Thymus (tissue), 11 donors: ENCODE results near the gene REST. TPM values are rescaled to one million over a fixed set of nuclear protein-coding genes. Genes with fewer than 3 reads are reported as not detected.
"Not testable (repeated sequence)": the region's sequence is repeated elsewhere in the genome, so short reads cannot be mapped to it uniquely, and the experiment has no call there.

ENCODE experiments used
- DNase-seq, 9 donors: peaks; one replicate each; pipeline ENCODE4 v3.0.0-alpha.2; 2013; ENCODE audit warnings: low spot score in 9 of 9, low read depth in 6 of 9, missing footprints in 1 of 9
- H3K27ac ChIP-seq, 2 donors: one replicate each; pipeline ENCODE4 v1.5.1; 2013; ENCODE audit warnings: control low read depth in 1 of 2, low read depth in 1 of 2, low read length in 1 of 2, mild to moderate bottlenecking in 1 of 2, moderate library complexity in 1 of 2
- H3K27me3 ChIP-seq, 2 donors: one replicate each; pipeline ENCODE4 v1.5.1; 2013; ENCODE audit warnings: low read length in 1 of 2; ENCODE audit not compliant: control insufficient read depth in 2 of 2, insufficient read depth in 1 of 2
- H3K36me3 ChIP-seq, 2 donors: one replicate each; pipeline ENCODE4 v1.5.1; 2013; ENCODE audit warnings: low read length in 1 of 2, mild to moderate bottlenecking in 1 of 2, moderate library complexity in 1 of 2; ENCODE audit not compliant: control insufficient read depth in 2 of 2, insufficient read depth in 2 of 2
- H3K4me1 ChIP-seq, 2 donors: one replicate each; pipeline ENCODE4 v1.5.1; 2013; ENCODE audit warnings: low read length in 2 of 2; ENCODE audit not compliant: control insufficient read depth in 2 of 2, insufficient read depth in 2 of 2
- H3K4me3 ChIP-seq, 2 donors: one replicate each; pipeline ENCODE4 v1.5.1; 2013; ENCODE audit warnings: low read length in 2 of 2, control low read depth in 1 of 2, mild to moderate bottlenecking in 1 of 2
- H3K9me3 ChIP-seq, 2 donors: one replicate each; pipeline ENCODE4 v1.5.1; 2013; ENCODE audit warnings: low read length in 1 of 2, mild to moderate bottlenecking in 1 of 2; ENCODE audit not compliant: control insufficient read depth in 2 of 2, insufficient read depth in 1 of 2
- WGBS: extraction: QIAGEN DNeasy Blood & Tissue Kit; methylation state at CpG from one replicate; pipeline ENCODE4 v1.1.7; 2013; 5-methylcytosine and 5-hydroxymethylcytosine counted together
- polyA plus RNA-seq: library from polyadenylated mRNA; stranded (reverse); fragments of 200-250 nt; gene quantifications from one replicate; pipeline ENCODE4 v1.2.3, GENCODE V29; 2013
- total RNA-seq: library from RNA; stranded (reverse); fragments of 120-200 nt; gene quantifications from one replicate; pipeline ENCODE4 v1.2.4, GENCODE V29; 2013
- donor health status: healthy.

REST gene
- total and polyA plus RNA-seq, 2 donors = 12.4 to 41.3 TPM

DNA sequence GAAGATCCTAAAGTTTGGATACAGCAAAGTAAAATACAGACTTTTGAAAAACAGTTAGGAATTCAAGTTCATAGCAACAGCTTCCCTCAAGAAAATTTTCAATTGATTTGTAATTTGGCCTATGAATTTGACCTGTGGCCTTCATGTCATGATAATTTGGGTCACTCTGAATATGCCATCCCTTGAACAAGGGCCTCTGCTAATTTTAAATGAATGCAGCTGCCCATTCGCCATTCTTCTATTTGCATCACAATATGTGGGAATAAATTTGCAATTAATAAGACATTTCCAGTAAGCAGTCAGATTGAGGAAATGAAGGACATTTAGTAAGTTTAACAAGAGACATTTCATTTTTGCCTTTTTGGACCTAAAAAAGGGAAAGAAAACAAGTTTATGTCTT, 1.9 kb upstream of the REST start:
- peaks cover 10 to 17% of the 10 kb centered on the region in 2 donors for H3K4me1 ChIP-seq
- H3K27ac ChIP-seq = no peak overlapping the region
- DNase-seq = no peak
- peaks cover 0 to 2% of the 10 kb centered on the region in 2 donors for H3K27me3 ChIP-seq
- WGBS = 42% methylated on average over 1 of the region's 1 CpG
- H3K4me3 ChIP-seq = no peak overlapping the region
- no peaks in the 10 kb centered on the region for H3K9me3 ChIP-seq
- peaks cover 0 to under 1% of the 10 kb centered on the region in 2 donors for H3K36me3 ChIP-seq

DNA sequence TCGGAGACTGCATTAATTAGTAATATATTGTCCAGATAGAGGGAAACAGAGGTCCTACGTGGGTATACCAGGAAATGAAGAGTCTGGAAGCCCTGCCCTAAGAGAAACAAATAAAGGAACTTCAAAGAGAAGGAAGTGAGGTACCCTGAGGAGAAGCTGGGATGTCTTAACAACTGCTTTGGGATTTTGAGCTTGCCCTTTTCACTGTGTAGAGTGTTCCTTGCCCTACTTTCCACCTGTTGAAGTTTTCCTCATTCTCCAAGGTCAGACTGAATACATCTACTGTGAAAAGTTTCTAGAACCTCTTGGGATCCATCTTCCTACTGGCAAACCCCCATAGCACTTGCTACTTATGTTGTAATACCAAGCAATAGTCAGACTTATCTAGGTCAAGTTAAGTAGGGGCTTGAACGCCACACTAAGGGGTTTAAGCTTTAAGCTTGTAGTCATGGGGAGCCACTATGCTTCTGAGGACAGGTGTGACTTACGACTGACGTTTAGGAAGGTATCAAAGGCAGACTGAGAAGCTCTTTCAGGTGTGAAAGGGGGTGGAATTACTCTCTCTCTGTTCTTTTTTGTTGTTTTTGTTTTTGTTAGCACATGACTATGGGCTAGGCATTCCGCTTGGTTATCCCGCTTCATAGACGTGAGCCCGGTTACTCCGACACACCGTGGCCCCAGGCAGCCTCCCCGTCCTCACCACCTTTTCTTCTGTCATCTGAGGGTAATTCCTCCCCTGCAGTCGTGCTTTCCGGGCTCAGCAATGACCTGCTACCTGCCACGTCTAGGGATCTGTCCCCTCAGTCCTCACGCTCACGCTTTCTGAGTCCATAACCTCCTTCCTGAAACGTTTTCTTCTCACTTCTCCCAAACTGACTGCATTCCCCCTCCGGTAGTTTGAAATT, 959 bp upstream of the REST start:
- H3K36me3 ChIP-seq = peaks cover 5 to 7% of the 10 kb centered on the region in 2 donors
- H3K27ac ChIP-seq = no peak overlapping the region
- H3K27me3 ChIP-seq = peaks cover 0 to 2% of the 10 kb centered on the region in 2 donors
- DNase-seq = peak in 6 of 9 donors; percentile 13 to 56 (median 22)
- H3K9me3 ChIP-seq = no peaks in the 10 kb centered on the region
- WGBS = 38% methylated on average over 19 of the region's 19 CpGs
- H3K4me1 ChIP-seq = peaks cover 18 to 25% of the 10 kb centered on the region in 2 donors
- H3K4me3 ChIP-seq = peak overlapping the region; percentile 46 to 98

DNA sequence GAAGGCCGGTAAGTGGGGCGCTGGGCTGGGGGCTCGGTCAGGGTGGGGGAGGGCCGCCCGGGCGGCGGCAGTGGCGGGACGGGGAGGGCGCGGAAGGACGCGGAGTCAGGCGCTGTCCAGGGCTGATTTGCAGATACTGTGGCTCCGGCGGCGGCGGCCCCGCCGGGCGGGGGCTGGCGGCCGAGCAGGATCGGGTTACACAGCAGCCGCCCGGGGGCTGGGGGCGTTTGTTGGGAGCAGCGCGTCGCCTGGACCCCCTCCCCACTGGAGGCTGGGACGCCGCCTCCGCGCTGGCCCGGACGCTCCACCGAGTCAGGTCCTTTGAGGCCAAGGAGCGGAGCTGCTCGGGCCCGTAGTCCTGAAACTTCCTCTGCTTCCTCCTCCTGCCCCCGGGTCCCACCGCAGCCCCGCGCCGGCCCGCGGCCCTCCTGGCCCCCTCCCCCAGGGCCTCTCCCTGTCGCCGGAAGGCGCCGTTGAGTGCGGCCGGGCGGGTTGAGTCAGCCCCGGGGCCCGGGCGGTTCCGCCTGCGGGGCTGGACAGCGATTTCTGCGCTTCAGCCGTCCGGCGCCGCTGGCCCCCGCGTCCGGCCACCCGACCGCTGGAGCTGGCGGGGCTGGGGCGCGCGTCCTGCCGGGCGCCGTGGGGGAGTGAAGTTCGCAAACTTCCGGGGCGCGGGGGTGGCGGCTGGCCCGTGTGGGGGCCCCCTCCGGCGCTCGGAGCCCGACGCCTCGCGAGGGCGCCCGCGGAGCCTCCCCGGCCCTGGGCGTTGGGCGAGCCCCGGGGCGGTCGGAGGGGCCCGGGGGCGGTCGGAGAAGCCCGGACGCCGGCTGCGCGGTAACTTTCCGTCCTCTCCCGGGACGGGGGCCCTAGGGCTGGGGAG, 746 bp downstream of the REST start:
- DNase-seq = peak in 8 of 9 donors; percentile 17 to 84 (median 59)
- WGBS = under 1% methylated on average over 110 of the region's 110 CpGs
- Histone ChIP-seq H3K27me3 (peaks cover 0 to 2% of the 10 kb centered on the region in 2 donors), H3K4me3 (peak overlapping the region; percentile 70 to 98), H3K4me1 (peaks cover 22 to 32% of the 10 kb centered on the region in 2 donors), H3K36me3 (peaks cover 11 to 14% of the 10 kb centered on the region in 2 donors), H3K27ac (peak overlapping the region; percentile 87 to 96), H3K9me3 (no peaks in the 10 kb centered on the region)

DNA sequence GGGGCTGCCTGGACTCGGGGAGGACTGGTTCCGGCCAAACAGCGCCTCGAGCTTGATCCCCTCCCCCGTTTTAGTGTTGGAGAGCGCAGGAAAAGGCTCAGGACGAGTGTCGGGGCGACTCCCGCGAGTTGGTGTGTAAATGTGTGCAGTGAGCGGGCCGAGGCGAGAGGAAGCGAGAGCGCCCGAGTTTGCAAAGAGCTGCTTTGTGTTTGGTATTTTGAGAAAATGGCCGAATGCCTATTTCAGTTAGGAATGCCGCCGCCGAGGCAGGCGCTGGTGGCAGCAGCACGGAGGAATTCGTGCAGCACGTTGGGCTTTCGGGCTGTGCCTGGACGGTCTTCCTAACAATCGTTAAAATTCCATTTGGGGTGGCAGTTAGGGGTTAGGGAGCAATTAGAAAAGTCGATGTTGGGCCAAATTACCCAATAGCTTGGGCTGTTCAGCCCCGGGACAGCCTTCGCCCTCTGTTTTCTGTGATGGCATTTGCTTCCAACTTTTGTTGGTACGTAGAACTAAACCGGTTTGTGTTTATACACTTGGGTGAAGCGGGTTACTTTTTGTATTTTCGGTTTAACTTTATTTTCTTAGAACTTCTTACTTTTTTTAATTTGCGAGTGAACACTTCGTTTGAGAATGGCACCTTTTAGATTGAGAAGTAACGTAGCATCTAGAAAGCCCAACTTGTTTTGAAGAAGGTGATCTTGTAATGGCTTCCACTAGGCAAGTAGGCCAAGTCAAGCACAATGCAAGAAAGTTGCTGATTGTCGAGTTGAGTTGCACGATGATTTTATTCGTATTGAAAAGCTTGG, 1.6 kb downstream of the REST start:
- Histone ChIP-seq H3K9me3 (no peaks in the 10 kb centered on the region), H3K4me3 (peak overlapping the region; percentile 70 to 98), H3K36me3 (peaks cover 11 to 18% of the 10 kb centered on the region in 2 donors), H3K4me1 (peaks cover 22 to 32% of the 10 kb centered on the region in 2 donors), H3K27me3 (peaks cover 0 to 2% of the 10 kb centered on the region in 2 donors), H3K27ac (peak overlapping the region; percentile 87 to 96)
- DNase-seq = peak; percentile 29 to 80 (median 53)
- under 1% methylated on average over 41 of the region's 41 CpGs for WGBS

DNA sequence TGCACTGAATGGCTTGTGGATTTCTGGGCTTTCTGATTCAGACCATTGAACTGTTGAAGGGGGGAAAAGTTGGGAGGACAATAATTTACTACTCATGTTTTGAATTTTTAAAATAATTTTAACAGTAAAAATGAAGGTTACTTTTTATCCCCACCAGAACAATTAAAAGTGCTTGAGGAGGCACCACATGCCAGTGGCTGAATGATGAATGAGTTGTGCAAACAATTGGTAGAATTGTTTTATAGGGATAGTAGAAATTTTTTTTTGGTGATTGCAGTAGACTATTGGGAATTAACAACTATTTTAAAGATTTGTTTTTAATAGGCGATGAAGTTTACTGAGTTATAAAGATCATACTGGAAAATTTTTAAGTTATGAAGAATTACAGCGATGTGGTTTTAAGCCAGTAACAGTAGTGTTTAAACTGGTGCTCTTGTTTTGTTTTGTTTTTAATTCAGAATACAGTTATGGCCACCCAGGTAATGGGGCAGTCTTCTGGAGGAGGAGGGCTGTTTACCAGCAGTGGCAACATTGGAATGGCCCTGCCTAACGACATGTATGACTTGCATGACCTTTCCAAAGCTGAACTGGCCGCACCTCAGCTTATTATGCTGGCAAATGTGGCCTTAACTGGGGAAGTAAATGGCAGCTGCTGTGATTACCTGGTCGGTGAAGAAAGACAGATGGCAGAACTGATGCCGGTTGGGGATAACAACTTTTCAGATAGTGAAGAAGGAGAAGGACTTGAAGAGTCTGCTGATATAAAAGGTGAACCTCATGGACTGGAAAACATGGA, 2.7 kb downstream of the REST start:
- peak in 2 of 9 donors; percentile 0 to 18 for DNase-seq
- peak overlapping the region; percentile 70 to 98 for H3K4me3 ChIP-seq
- peaks cover 22 to 32% of the 10 kb centered on the region in 2 donors for H3K4me1 ChIP-seq
- H3K9me3 ChIP-seq = no peaks in the 10 kb centered on the region
- 78% methylated on average over 6 of the region's 6 CpGs for WGBS
- peaks cover 0 to 2% of the 10 kb centered on the region in 2 donors for H3K27me3 ChIP-seq
- H3K36me3 ChIP-seq = peaks cover 11 to 22% of the 10 kb centered on the region in 2 donors
- H3K27ac ChIP-seq = peak overlapping the region in 1 of 2 donors; percentile 87

DNA sequence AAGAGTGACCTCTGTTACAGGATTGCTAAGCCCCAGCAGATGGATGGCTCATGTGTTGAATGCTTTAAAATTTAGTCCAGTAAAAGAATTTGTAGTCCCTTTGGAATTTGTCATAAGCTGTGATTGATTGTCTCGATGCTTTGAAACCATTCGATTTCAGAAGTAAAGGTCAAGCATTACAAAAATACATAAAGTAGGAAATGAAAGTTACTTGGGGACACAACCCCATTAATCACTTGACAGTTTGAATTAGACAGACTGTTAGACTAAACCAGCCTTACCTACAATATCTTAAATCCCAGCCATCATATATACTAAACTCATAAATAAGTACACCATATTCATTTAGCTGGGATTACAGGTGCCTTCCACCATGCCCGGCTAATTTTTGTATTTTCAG, 6.6 kb downstream of the REST start:
- no peaks in the 10 kb centered on the region for H3K9me3 ChIP-seq

DNA sequence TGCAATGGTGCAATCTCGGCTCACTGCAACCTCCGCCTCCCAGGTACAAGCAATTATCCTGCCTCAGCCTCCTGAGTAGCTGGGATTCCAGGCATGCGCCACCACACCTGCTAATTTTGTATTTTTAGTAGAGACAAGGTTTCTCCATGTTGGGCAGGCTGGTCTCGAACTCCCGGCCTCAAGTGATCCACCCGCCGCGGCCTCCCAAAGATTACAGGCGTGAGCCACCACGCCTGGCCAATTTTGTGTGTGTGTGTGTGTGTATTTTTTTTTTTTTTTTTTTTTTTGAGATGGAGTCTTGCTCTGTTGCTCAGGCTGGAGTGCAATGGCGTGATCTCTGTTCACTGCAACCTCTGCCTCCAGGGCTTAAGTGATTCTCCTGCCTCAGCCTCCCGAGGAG, 7.3 kb downstream of the REST start:
- 98% methylated on average over 12 of the region's 12 CpGs for WGBS
- H3K9me3 ChIP-seq, DNase-seq, H3K4me3 ChIP-seq, H3K27me3 ChIP-seq, H3K27ac ChIP-seq: not testable (repeated sequence)
- H3K4me1 ChIP-seq = peaks cover 19 to 21% of the 10 kb centered on the region in 2 donors
- H3K36me3 ChIP-seq = peaks cover 16 to 44% of the 10 kb centered on the region in 2 donors

More for the DNA sequence above, 6.6 kb downstream of the REST start:
- WGBS = 87% methylated on average over 3 of the region's 3 CpGs
- peaks cover 15 to 39% of the 10 kb centered on the region in 2 donors for H3K36me3 ChIP-seq
- no peak overlapping the region for H3K4me3 ChIP-seq
- DNase-seq = no peak
- no peak overlapping the region for H3K27ac ChIP-seq
- peaks cover 19 to 22% of the 10 kb centered on the region in 2 donors for H3K4me1 ChIP-seq
- no peaks in the 10 kb centered on the region for H3K27me3 ChIP-seq

DNA sequence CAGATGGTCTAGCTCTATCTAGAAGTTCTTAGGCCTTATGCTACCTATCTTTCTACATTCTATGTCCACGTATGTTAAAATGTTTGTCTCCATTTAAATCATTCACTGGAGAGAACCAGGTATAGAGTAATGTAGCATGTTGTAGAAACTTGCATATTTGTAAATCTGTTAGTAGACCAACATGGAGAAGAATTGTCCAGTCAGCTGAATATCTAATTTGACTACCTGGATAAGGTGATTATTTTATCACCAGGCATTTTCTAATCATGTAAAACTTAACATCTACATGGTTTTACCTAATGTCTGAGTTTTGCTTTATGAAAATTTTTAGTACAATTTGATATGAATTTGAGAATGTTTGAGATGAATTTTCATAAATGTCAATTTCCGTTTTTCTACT, 19.5 kb downstream of the REST start:
- H3K27ac ChIP-seq = no peak overlapping the region
- no peaks in the 10 kb centered on the region for H3K9me3 ChIP-seq
- WGBS = 67% methylated on average over 2 of the region's 2 CpGs
- no peak overlapping the region for H3K4me3 ChIP-seq
- DNase-seq = no peak
- peaks cover 45 to 73% of the 10 kb centered on the region in 2 donors for H3K36me3 ChIP-seq
- H3K27me3 ChIP-seq = no peaks in the 10 kb centered on the region
- H3K4me1 ChIP-seq = no peaks in the 10 kb centered on the region
